NCI-H1105 treated with DMSO at 0.1 percent for 48 hours (cell line): ENCODE measurements around the gene CACTIN.

Experiments
- DNase-seq: peaks from one replicate; lab custom pipeline; 2025; lab: John Stamatoyannopoulos, UW

Gene CACTIN

DNA sequence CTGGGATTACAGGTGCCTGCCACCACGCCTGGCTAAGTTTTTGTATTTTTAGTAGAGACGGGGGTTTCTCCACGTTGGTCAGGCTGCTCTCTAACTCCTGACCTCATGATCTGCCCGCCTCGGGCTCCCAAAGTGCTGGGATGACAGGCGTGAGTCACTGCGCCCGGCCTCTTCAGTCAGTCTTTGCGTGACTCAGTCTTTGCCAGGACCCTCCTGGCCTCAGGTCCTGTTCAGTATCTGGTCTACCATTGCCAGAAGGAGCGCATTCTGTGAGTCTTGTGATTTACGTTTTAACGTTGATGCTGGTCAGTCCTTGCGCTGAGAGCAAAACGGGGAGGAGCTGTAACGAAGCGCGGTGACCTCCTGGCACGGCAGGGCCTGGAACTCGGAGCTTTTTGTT is 61.5 kb downstream of the CACTIN start:
- DNase-seq, result no peak

DNA sequence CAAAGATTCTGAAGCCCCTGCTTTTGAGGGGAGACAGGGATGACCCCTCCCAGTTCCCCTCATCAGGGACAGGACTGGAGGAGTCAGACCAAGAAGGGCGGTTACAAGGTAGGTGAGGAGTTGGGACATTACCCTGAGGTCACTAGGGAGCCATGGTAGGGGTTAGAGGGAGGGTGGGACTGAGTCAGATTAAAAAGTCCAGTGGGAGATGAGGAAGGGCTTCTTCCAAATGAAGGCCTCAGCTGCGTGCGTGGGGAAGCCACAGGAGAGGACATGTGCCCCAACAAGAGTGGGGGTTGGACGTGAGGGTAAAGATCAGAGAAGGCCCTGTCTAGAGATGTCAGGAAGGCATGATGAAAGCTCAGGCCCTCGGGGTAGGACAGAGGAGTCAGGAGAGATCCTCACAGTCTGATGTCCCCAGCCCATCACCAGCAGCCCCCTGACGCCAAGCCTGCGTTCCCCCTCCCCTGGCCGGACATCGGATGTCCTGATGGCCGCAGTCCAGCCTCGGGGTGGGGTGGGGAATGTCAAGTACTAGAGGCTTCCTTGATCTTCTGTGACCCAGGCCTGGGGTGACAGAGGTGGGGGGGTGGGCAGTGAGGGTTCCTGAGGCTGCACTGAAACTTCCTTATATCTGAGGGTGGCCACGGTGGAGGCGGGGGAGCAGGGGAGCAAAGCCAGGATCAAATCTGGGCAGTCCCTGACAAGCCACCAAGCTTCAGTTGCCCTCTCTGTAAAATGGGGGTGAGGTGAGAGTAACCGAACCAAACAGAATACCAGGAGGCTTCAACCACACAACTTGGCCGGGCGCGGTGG is 62.7 kb downstream of the CACTIN start:
- DNase-seq, result no peak
